22Rv1 (cell line): ENCODE results near the gene SLC7A7.

ENCODE experiments used
- CTCF ChIP-seq: fragments of 450-650 bp; IDR thresholded peaks from 2 replicates; pipeline ENCODE4 v1.5.1; 2017; ENCODE audit warnings: mild to moderate bottlenecking
- ZFX ChIP-seq: fragments of 450-650 bp; IDR thresholded peaks from 2 replicates; pipeline ENCODE4 v1.6.1; 2017; ENCODE audit warnings: antibody characterized with exemption, borderline replicate concordance

DNA sequence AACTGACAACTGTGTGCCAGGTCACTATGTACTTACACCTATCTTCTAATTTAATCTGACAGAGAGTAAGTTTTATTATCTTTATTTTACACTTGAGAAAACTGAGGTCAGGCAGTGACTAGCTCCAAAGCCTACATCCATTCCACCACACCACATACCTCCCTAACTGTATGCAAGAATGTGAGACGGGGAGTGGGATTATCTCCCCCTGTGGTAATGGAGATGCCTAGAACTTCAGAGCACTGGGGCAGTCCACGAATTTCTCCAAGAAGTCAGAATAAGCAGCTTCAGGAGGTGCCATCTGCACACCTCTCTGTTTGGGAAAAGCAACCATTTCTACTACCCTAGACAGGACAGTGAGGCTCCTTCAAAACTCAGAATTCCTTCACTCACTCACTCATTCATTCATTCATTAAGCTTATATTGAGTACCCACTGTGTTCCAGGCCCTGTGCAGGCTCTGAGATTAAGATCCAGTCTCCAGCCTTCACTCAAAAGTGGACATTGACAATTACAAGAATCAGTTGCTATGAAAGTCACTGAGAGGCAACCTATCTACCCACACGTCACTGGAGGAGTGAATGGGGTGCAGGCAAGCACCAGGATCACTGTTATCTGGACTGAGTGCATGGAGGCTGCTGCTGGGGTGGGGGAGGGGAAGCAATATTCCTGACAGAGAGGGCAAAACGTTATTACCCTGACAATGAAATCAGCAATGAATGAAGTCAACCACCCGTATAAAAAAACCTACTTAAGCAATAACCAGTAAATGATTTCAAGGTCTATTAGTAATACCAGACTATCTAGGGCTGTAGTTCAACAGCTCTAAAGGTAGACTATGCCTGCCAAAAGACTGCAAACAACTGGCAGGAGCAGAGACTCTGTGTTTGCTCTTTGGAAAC lies 18.0 kb downstream of the SLC7A7 start:
- no peak for TF ChIP-seq CTCF
- TF ChIP-seq ZFX = no peak
